ENCODE data around the gene OR10T2.

OR10T2 gene

DNA sequence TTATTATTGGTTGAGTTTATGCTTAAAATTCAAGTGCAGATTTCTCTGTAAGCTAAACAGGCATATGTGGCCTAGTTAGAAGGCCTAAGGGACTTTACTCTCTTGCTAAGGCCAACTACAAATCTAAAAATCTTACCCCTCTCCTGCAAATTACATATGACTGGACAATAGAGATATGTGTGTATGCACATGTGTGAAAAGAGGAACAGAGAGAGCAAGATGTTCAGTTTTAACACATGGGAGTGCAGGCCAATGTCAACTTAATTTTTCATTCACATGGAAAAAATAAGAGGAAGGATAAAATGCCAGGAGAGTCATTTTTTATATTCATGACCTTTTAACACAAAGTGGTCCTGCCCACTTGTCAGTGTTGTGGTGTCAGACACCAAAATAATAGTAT lies 18.3 kb upstream of the OR10T2 start:
- no peak for DNase-seq (ENCODE audit: low read depth, low spot score)
- TF ChIP-seq SUZ12 (IDR thresholded peaks at IDR 0.05; ENCODE audit: extremely low read depth, insufficient read depth, insufficient read length) = no peak
- no peak for TF ChIP-seq ZNF274 (IDR thresholded peaks at IDR 0.05; ENCODE audit: low read depth, low read length)
- TF ChIP-seq YY1 (IDR thresholded peaks at IDR 0.05; ENCODE audit: insufficient read depth, insufficient read length) = no peak
- H3K4me1 ChIP-seq (ENCODE audit: insufficient read depth, insufficient read length) = no peaks in the 10 kb centered on the region
- H3K9ac ChIP-seq (ENCODE audit: insufficient read length, low read depth) = no peak overlapping the region
- H3K27me3 ChIP-seq (ENCODE audit: insufficient read depth, insufficient read length) = no peaks in the 10 kb centered on the region
- no peaks in the 10 kb centered on the region for H3K9me3 ChIP-seq (ENCODE audit: insufficient read depth, low read length)
- H3K36me3 ChIP-seq (ENCODE audit: insufficient read depth, insufficient read length, low read length) = no peaks in the 10 kb centered on the region
- H3K4me3 ChIP-seq (ENCODE audit: insufficient read length, low read depth) = no peak overlapping the region

DNA sequence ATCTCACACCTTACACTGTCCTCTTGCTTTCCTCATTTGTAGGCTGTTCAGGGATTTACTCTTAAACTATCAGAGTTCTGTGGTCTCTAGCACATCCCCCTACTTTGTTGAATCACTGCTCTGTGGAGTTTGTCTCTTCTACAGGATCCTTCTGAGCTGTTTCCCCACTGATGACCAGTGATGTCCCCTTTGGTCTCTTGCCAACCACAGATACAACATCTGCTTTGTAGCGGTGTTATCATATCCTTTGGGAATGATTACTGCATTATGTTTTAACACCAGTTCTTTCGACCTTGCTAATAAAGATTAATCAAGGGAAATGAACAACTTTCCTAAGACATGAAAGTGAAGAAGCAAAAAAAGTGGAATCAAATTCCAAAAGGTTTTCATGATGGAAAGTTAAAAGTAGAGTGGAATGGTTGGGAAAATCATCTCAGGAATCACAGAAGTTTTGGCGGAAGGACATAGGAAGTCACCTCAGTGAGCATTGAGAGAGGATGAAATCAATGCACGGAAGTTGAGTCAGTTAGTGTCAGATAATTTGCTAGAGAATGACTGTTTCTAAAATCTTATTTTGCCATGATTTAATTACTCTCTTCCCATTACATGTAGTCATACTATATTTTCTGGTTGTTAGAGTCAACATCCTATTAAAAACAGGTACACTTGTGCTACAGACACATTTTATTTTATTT lies 15.5 kb upstream of the OR10T2 start:
- Histone ChIP-seq H3K36me3 (ENCODE audit: insufficient read depth, insufficient read length, low read length) (no peaks in the 10 kb centered on the region), H3K4me1 (ENCODE audit: insufficient read depth, insufficient read length) (no peaks in the 10 kb centered on the region), H3K27me3 (ENCODE audit: insufficient read depth, insufficient read length) (no peaks in the 10 kb centered on the region), H3K4me3 (ENCODE audit: insufficient read length, low read depth) (no peak overlapping the region), H3K9ac (ENCODE audit: insufficient read length, low read depth) (no peak overlapping the region), H3K9me3 (ENCODE audit: insufficient read depth, low read length) (no peaks in the 10 kb centered on the region)
- no peak for DNase-seq (ENCODE audit: low read depth, low spot score)
- TF ChIP-seq ZNF274 (IDR thresholded peaks at IDR 0.05; ENCODE audit: low read depth, low read length) (no peak), SUZ12 (IDR thresholded peaks at IDR 0.05; ENCODE audit: extremely low read depth, insufficient read depth, insufficient read length) (no peak), YY1 (IDR thresholded peaks at IDR 0.05; ENCODE audit: insufficient read depth, insufficient read length) (no peak)

DNA sequence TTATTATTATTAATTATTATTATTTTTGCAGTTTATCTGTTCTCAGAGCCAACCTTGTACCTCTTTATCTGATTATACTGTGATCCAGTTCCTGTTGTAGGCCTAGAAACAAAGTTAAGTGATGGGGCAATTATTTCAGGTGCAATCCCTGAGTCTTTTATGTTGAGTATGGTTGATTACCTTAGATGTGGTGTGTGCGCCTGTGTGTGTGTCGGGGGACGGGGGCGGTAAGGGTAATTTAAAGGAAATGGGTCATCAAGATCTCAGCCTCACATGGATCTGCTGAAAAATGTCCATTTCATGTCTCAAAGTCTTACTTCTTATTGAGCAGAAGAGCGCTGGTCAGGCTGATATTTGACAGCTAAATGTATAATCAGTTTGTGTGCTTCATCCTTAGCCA lies 7.8 kb upstream of the OR10T2 start:
- TF ChIP-seq ZNF274 (IDR thresholded peaks at IDR 0.05; ENCODE audit: low read depth, low read length) (no peak), YY1 (IDR thresholded peaks at IDR 0.05; ENCODE audit: insufficient read depth, insufficient read length) (no peak), SUZ12 (IDR thresholded peaks at IDR 0.05; ENCODE audit: extremely low read depth, insufficient read depth, insufficient read length) (no peak)
- Histone ChIP-seq H3K4me3 (ENCODE audit: insufficient read length, low read depth) (no peak overlapping the region), H3K4me1 (ENCODE audit: insufficient read depth, insufficient read length) (no peaks in the 10 kb centered on the region), H3K27me3 (ENCODE audit: insufficient read depth, insufficient read length) (no peaks in the 10 kb centered on the region), H3K9me3 (ENCODE audit: insufficient read depth, low read length) (no peaks in the 10 kb centered on the region), H3K36me3 (ENCODE audit: insufficient read depth, insufficient read length, low read length) (no peaks in the 10 kb centered on the region), H3K9ac (ENCODE audit: insufficient read length, low read depth) (no peak overlapping the region)
- no peak for DNase-seq (ENCODE audit: low read depth, low spot score)

DNA sequence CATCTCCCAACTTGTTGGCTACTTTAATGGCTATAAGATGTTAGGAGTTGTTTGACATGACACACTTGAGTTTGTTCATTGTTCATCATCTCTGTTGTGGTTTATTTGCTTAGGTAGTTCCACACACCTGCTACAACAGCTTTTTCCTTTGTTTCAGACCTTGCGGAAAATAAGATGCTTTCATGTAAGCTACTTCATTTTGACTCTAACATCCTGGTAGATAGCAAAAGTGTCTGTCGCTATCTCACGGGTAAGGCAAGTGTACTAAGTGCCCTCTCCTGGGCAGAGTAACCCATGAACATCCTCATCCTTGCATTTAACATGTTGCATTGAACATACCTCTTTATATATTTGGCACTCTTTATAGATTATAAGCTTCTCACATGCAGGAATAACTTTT lies 1.6 kb upstream of the OR10T2 start:
- no peaks in the 10 kb centered on the region for H3K36me3 ChIP-seq (ENCODE audit: insufficient read depth, insufficient read length, low read length)
- no peaks in the 10 kb centered on the region for H3K27me3 ChIP-seq (ENCODE audit: insufficient read depth, insufficient read length)
- no peak overlapping the region for H3K4me3 ChIP-seq (ENCODE audit: insufficient read length, low read depth)
- TF ChIP-seq SUZ12 (IDR thresholded peaks at IDR 0.05; ENCODE audit: extremely low read depth, insufficient read depth, insufficient read length) (no peak), YY1 (IDR thresholded peaks at IDR 0.05; ENCODE audit: insufficient read depth, insufficient read length) (no peak), ZNF274 (IDR thresholded peaks at IDR 0.05; ENCODE audit: low read depth, low read length) (no peak)
- H3K4me1 ChIP-seq (ENCODE audit: insufficient read depth, insufficient read length) = no peaks in the 10 kb centered on the region
- H3K9ac ChIP-seq (ENCODE audit: insufficient read length, low read depth) = no peak overlapping the region
- no peak for DNase-seq (ENCODE audit: low read depth, low spot score)
- no peaks in the 10 kb centered on the region for H3K9me3 ChIP-seq (ENCODE audit: insufficient read depth, low read length)

DNA sequence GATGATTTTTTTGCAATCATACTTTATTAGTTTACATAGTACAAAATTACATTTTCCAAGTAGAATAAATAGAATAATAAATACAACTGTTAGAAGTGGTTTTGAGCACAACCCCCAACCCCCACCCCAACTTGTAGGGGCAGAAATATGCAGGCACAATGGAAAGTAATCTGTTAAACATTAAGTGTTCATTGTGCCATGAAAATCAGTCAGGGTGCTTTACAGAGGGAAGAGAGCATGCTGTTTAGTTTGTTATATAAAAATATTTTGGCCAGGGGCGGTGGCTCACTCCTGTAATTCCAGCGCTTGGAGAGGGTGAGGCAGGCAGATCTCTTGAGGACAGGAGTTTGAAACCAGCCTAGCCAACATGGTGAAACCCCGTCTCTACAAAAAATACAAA lies 2.6 kb downstream of the OR10T2 start:
- no peaks in the 10 kb centered on the region for H3K9me3 ChIP-seq (ENCODE audit: insufficient read depth, low read length)
- no peak overlapping the region for H3K4me3 ChIP-seq (ENCODE audit: insufficient read length, low read depth)
- TF ChIP-seq ZNF274 (IDR thresholded peaks at IDR 0.05; ENCODE audit: low read depth, low read length) = no peak
- no peak for TF ChIP-seq SUZ12 (IDR thresholded peaks at IDR 0.05; ENCODE audit: extremely low read depth, insufficient read depth, insufficient read length)
- TF ChIP-seq YY1 (IDR thresholded peaks at IDR 0.05; ENCODE audit: insufficient read depth, insufficient read length) = no peak
- H3K27me3 ChIP-seq (ENCODE audit: insufficient read depth, insufficient read length) = no peaks in the 10 kb centered on the region
- H3K4me1 ChIP-seq (ENCODE audit: insufficient read depth, insufficient read length) = no peaks in the 10 kb centered on the region
- DNase-seq (ENCODE audit: low read depth, low spot score) = no peak
- no peak overlapping the region for H3K9ac ChIP-seq (ENCODE audit: insufficient read length, low read depth)
- no peaks in the 10 kb centered on the region for H3K36me3 ChIP-seq (ENCODE audit: insufficient read depth, insufficient read length, low read length)

DNA sequence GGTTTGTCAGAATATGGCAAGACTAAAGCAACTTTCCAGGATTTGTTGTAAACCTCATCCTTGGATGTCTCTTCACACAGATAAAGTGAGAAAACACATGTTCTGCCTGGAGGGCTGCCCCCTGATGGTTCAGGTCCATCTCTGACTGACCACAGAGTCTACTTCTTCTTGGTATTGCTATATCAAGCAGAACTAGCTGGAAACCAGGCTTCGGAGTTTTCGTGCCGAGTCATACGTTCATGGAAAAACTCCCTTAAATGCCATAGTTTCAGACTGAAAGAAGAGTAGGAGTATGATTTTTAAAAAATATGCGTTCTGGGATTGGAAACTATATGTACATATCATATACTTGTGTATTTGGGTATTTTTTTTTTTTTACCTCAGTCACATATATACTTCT lies 5.8 kb downstream of the OR10T2 start:
- DNase-seq (ENCODE audit: low read depth, low spot score) = no peak
- Histone ChIP-seq H3K4me3 (ENCODE audit: insufficient read length, low read depth) (no peak overlapping the region), H3K27me3 (ENCODE audit: insufficient read depth, insufficient read length) (no peaks in the 10 kb centered on the region), H3K36me3 (ENCODE audit: insufficient read depth, insufficient read length, low read length) (no peaks in the 10 kb centered on the region), H3K4me1 (ENCODE audit: insufficient read depth, insufficient read length) (no peaks in the 10 kb centered on the region), H3K9ac (ENCODE audit: insufficient read length, low read depth) (no peak overlapping the region), H3K9me3 (ENCODE audit: insufficient read depth, low read length) (no peaks in the 10 kb centered on the region)
- no peak for TF ChIP-seq SUZ12 (IDR thresholded peaks at IDR 0.05; ENCODE audit: extremely low read depth, insufficient read depth, insufficient read length)
- no peak for TF ChIP-seq ZNF274 (IDR thresholded peaks at IDR 0.05; ENCODE audit: low read depth, low read length)
- TF ChIP-seq YY1 (IDR thresholded peaks at IDR 0.05; ENCODE audit: insufficient read depth, insufficient read length) = no peak

DNA sequence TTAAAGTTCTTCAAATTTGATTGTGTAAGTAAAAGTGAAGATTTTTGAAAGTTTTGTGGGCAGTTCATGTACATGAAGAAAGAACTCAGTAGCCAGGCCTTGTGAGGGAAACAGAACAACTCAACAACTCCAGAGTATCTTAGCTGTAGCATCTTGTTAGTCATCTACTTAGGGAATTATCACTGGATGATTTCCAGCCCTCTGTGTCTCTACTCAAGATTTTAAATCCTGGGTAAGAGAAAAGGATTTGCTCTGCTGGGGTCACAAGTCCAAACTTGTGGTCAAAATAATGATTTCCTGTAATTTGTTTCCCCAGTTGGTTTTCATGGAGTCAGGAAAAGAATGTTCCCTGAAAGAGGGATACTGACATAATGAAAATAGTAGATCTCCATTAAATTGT lies 8.2 kb downstream of the OR10T2 start:
- Histone ChIP-seq H3K4me3 (ENCODE audit: insufficient read length, low read depth) (no peak overlapping the region), H3K36me3 (ENCODE audit: insufficient read depth, insufficient read length, low read length) (no peaks in the 10 kb centered on the region), H3K9ac (ENCODE audit: insufficient read length, low read depth) (no peak overlapping the region), H3K27me3 (ENCODE audit: insufficient read depth, insufficient read length) (no peaks in the 10 kb centered on the region), H3K4me1 (ENCODE audit: insufficient read depth, insufficient read length) (no peaks in the 10 kb centered on the region), H3K9me3 (ENCODE audit: insufficient read depth, low read length) (no peaks in the 10 kb centered on the region)
- TF ChIP-seq ZNF274 (IDR thresholded peaks at IDR 0.05; ENCODE audit: low read depth, low read length) (no peak), YY1 (IDR thresholded peaks at IDR 0.05; ENCODE audit: insufficient read depth, insufficient read length) (no peak), SUZ12 (IDR thresholded peaks at IDR 0.05; ENCODE audit: extremely low read depth, insufficient read depth, insufficient read length) (no peak)
- DNase-seq (ENCODE audit: low read depth, low spot score) = no peak
